Skeletal muscle tissue (tissue), 4 donors: ENCODE data around the gene ST3GAL4. TPM values are rescaled to one million over a fixed set of nuclear protein-coding genes. Genes with fewer than 3 reads are reported as not detected.

ENCODE experiments used
- H3K27ac ChIP-seq: one replicate; pipeline ENCODE4 v1.7.0; 2013; ENCODE audit warnings: mild to moderate bottlenecking, low read depth, low read length, inconsistent platforms
- H3K27me3 ChIP-seq, 3 donors: one replicate each; pipeline ENCODE4 v1.7.0; 2013; ENCODE audit warnings: low read length in 3 of 3; ENCODE audit not compliant: control insufficient read depth in 3 of 3, insufficient read depth in 3 of 3
- H3K36me3 ChIP-seq, 3 donors: one replicate each; pipeline ENCODE4 v1.7.0; 2013; ENCODE audit warnings: low read length in 3 of 3; ENCODE audit not compliant: control insufficient read depth in 3 of 3, insufficient read depth in 3 of 3
- H3K4me1 ChIP-seq, 3 donors: one replicate each; pipeline ENCODE4 v1.7.0; 2013; ENCODE audit warnings: low read length in 3 of 3, mild to moderate bottlenecking in 3 of 3; ENCODE audit not compliant: control insufficient read depth in 3 of 3, insufficient read depth in 3 of 3
- H3K4me3 ChIP-seq, 3 donors: one replicate each; pipeline ENCODE4 v1.7.0; 2013; ENCODE audit warnings: low read length in 3 of 3
- H3K9ac ChIP-seq, 3 donors: one replicate each; pipeline ENCODE4 v1.7.0; 2013; ENCODE audit warnings: low read length in 3 of 3, mild to moderate bottlenecking in 3 of 3, moderate library complexity in 2 of 3, low read depth in 1 of 3
- H3K9me3 ChIP-seq, 3 donors: one replicate each; pipeline ENCODE4 v1.7.0; 2013; ENCODE audit warnings: low read length in 3 of 3; ENCODE audit not compliant: control insufficient read depth in 3 of 3
- total RNA-seq: library from RNA; depleted of rRNA; stranded (reverse); fragments of >200 nt; gene quantifications from one replicate; pipeline ENCODE4 v1.2.3, GENCODE V29; 2014
- donor health status: Osteomylitis.

ST3GAL4 gene
- total RNA-seq, 1 donor from 2014 or later = 20.9 TPM

- Histone ChIP-seq H3K27ac (no peak overlapping the region), H3K9me3 (no peaks in the 10 kb centered on the region), H3K9ac (no peak overlapping the region), H3K27me3 (no peaks in the 10 kb centered on the region), H3K4me3 (no peak overlapping the region), H3K36me3 (peaks cover 0 to 25% (median 14%) of the 10 kb centered on the region in 3 donors), H3K4me1 (peaks cover 4 to 9% (median 6%) of the 10 kb centered on the region in 3 donors)
Measured at GRCh38 chr11:126409620-126409985, 54.1 kb downstream of the ST3GAL4 start.

- Histone ChIP-seq H3K9me3 (no peaks in the 10 kb centered on the region), H3K9ac (no peak overlapping the region), H3K27ac (no peak overlapping the region), H3K4me1 (peaks cover 13 to 19% (median 17%) of the 10 kb centered on the region in 3 donors), H3K27me3 (no peaks in the 10 kb centered on the region), H3K36me3 (peaks cover 0 to 25% (median 14%) of the 10 kb centered on the region in 3 donors), H3K4me3 (no peak overlapping the region)
Measured at GRCh38 chr11:126410649-126411048, 55.2 kb downstream of the ST3GAL4 start.

GRCh38 chr11:126411971-126412381 lies 56.5 kb downstream of the ST3GAL4 start:
- Histone ChIP-seq H3K36me3 (peaks cover 0 to 22% (median 12%) of the 10 kb centered on the region in 3 donors), H3K4me3 (no peak overlapping the region), H3K27me3 (no peaks in the 10 kb centered on the region), H3K4me1 (peaks cover 26 to 30% (median 28%) of the 10 kb centered on the region in 3 donors), H3K9ac (no peak overlapping the region), H3K9me3 (no peaks in the 10 kb centered on the region), H3K27ac (no peak overlapping the region)

- no peak overlapping the region for H3K4me3 ChIP-seq
- H3K4me1 ChIP-seq = peaks cover 29 to 32% (median 30%) of the 10 kb centered on the region in 3 donors
- peaks cover 0 to 13% (median 6%) of the 10 kb centered on the region in 3 donors for H3K36me3 ChIP-seq
- no peaks in the 10 kb centered on the region for H3K9me3 ChIP-seq
- no peak overlapping the region for H3K9ac ChIP-seq
- no peak overlapping the region for H3K27ac ChIP-seq
- no peaks in the 10 kb centered on the region for H3K27me3 ChIP-seq
Measured at GRCh38 chr11:126413426-126413825, 57.9 kb downstream of the ST3GAL4 start.

- H3K27me3 ChIP-seq = no peaks in the 10 kb centered on the region
- H3K36me3 ChIP-seq = peaks cover 0 to 8% (median 4%) of the 10 kb centered on the region in 3 donors
- no peaks in the 10 kb centered on the region for H3K9me3 ChIP-seq
- H3K9ac ChIP-seq = no peak overlapping the region
- peaks cover 29 to 32% (median 30%) of the 10 kb centered on the region in 3 donors for H3K4me1 ChIP-seq
- H3K27ac ChIP-seq = no peak overlapping the region
- no peak overlapping the region for H3K4me3 ChIP-seq
Measured at GRCh38 chr11:126413843-126414405, 58.4 kb downstream of the ST3GAL4 start.

GRCh38 chr11:126414615-126415014 lies 59.1 kb downstream of the ST3GAL4 start:
- H3K9ac ChIP-seq = no peak overlapping the region
- H3K9me3 ChIP-seq = no peaks in the 10 kb centered on the region
- H3K27me3 ChIP-seq = no peaks in the 10 kb centered on the region
- H3K27ac ChIP-seq = peak overlapping the region; percentile 73
- H3K4me1 ChIP-seq = peaks cover 30 to 32% (median 30%) of the 10 kb centered on the region in 3 donors
- H3K36me3 ChIP-seq = peaks cover 0 to 6% (median 2%) of the 10 kb centered on the region in 3 donors
- H3K4me3 ChIP-seq = no peak overlapping the region

GRCh38 chr11:126415128-126415527 lies 59.6 kb downstream of the ST3GAL4 start:
- no peak overlapping the region for H3K9ac ChIP-seq
- H3K27ac ChIP-seq = peak overlapping the region; percentile 73
- H3K4me3 ChIP-seq = no peak overlapping the region
- no peaks in the 10 kb centered on the region for H3K9me3 ChIP-seq
- peaks cover 30 to 36% (median 33%) of the 10 kb centered on the region in 3 donors for H3K4me1 ChIP-seq
- peaks cover 0 to 6% (median 2%) of the 10 kb centered on the region in 3 donors for H3K36me3 ChIP-seq
- H3K27me3 ChIP-seq = no peaks in the 10 kb centered on the region

- Histone ChIP-seq H3K27ac (peak overlapping the region; percentile 73), H3K9ac (peak overlapping the region; percentile 67 to 78 (median 71)), H3K4me1 (peaks cover 30 to 38% (median 30%) of the 10 kb centered on the region in 3 donors), H3K36me3 (peaks cover 0 to 6% (median 2%) of the 10 kb centered on the region in 3 donors), H3K27me3 (no peaks in the 10 kb centered on the region), H3K9me3 (no peaks in the 10 kb centered on the region), H3K4me3 (peak overlapping the region; percentile 64 to 68 (median 66))
Measured at GRCh38 chr11:126415669-126416420, 60.4 kb downstream of the ST3GAL4 start.

- Histone ChIP-seq H3K9me3 (no peaks in the 10 kb centered on the region), H3K4me3 (peak overlapping the region; percentile 64 to 68 (median 66)), H3K9ac (peak overlapping the region; percentile 67 to 78 (median 71)), H3K4me1 (peaks cover 34 to 44% (median 38%) of the 10 kb centered on the region in 3 donors), H3K27me3 (no peaks in the 10 kb centered on the region), H3K27ac (peak overlapping the region; percentile 73), H3K36me3 (peaks cover 0 to 6% (median 0%) of the 10 kb centered on the region in 3 donors)
Measured at GRCh38 chr11:126416542-126417090, 61.1 kb downstream of the ST3GAL4 start.
